Kidney epithelial cell (primary cell): Measurements from ENCODE around the gene NDUFA13. TPM values are rescaled to one million over a fixed set of nuclear protein-coding genes. Genes with fewer than 3 reads are reported as not detected.

Experiments
- DNase-seq: peaks from one replicate; pipeline ENCODE4 v3.0.0-alpha.2; 2010; ENCODE audit warnings: low read depth
- H3K27me3 ChIP-seq: 2 replicates; pipeline ENCODE4 v1.6.0; 2011; ENCODE audit warnings: low read length; ENCODE audit not compliant: control insufficient read depth, insufficient read depth
- H3K36me3 ChIP-seq: 2 replicates; pipeline ENCODE4 v1.5.1; 2011; ENCODE audit warnings: low read length; ENCODE audit not compliant: control insufficient read depth, insufficient read depth
- H3K4me3 ChIP-seq: 2 replicates; pipeline ENCODE4 v1.5.1; 2011; ENCODE audit warnings: low read depth, mild to moderate bottlenecking, control low read depth, low read length
- total RNA-seq: library from RNA; depleted of rRNA; stranded (reverse); fragments of >200 nt; gene quantifications from 2 replicates; pipeline ENCODE4 v1.2.3, GENCODE V29; 2015
- TF ChIP-seq, protein P1 (sequence below): IDR thresholded peaks from 2 replicates; pipeline ENCODE4 v1.5.1; 2011; ENCODE audit warnings: mild to moderate bottlenecking, moderate library complexity, low read length, control low read depth, inconsistent platforms; ENCODE audit not compliant: insufficient read depth, poor library complexity, severe bottlenecking

NDUFA13 gene
- total RNA-seq, 1 donor from 2014 or later: 58.8 TPM

DNA sequence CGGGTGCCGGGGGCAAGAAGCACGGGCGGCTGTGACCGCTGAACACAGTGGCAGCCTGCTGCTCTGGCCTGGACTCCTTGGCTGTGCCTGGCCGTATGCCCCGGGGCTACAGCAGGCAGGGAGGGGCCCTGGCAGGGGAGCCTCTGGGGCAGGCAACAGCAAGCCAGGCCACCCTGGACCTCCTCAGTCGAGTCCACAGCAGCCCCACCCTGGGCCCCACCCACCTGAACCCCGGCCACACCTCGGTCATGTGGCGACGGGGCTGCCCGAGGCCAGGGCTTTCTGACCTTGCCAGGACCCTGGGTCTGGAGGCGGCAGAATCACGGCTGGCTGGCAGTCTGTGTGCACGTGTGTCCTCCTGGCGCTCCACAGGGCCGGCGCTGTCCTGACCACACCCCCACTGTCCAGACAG is 30.7 kb downstream of the NDUFA13 start:
- Histone ChIP-seq H3K27me3 (peaks cover 9% of the 10 kb centered on the region), H3K36me3 (no peaks in the 10 kb centered on the region), H3K4me3 (no peak overlapping the region)
- TF ChIP-seq, protein P1, sequence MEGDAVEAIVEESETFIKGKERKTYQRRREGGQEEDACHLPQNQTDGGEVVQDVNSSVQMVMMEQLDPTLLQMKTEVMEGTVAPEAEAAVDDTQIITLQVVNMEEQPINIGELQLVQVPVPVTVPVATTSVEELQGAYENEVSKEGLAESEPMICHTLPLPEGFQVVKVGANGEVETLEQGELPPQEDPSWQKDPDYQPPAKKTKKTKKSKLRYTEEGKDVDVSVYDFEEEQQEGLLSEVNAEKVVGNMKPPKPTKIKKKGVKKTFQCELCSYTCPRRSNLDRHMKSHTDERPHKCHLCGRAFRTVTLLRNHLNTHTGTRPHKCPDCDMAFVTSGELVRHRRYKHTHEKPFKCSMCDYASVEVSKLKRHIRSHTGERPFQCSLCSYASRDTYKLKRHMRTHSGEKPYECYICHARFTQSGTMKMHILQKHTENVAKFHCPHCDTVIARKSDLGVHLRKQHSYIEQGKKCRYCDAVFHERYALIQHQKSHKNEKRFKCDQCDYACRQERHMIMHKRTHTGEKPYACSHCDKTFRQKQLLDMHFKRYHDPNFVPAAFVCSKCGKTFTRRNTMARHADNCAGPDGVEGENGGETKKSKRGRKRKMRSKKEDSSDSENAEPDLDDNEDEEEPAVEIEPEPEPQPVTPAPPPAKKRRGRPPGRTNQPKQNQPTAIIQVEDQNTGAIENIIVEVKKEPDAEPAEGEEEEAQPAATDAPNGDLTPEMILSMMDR: no peak
- no peak for DNase-seq

DNA sequence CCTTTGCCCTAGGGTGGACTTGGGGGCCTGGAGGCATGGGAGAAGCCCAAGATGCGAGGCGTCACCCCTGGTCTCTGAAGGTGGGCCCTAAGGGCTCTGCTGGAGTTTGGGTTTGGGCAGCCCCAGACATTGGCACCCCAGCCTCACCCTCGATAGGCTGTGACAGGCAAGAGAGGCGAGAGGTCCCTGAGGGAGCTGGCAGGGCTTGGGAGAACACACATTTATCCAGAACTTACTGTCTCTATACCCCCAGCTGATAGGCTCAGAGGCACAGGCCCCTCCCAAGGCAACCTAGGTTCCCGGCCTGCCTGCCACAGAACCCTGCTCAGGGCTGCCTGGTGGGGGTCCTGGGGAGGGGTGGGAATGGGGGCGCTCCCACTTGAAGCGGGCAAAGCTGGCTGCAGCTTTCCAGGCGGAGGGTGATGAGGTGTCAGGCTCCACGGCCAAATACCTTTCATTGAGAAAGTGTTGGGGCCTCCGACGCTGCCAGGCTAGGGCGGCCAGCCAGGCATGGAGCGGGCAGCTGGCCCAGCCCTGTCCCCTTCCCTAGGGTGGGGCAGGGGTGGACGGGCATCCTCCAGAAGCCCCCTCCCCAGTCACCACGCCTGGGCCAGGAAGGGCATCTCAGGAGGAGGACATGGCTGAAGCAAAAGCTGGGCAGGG is 31.8 kb downstream of the NDUFA13 start:
- H3K27me3 ChIP-seq: peaks cover 9% of the 10 kb centered on the region
- TF ChIP-seq, protein P1: no peak

DNA sequence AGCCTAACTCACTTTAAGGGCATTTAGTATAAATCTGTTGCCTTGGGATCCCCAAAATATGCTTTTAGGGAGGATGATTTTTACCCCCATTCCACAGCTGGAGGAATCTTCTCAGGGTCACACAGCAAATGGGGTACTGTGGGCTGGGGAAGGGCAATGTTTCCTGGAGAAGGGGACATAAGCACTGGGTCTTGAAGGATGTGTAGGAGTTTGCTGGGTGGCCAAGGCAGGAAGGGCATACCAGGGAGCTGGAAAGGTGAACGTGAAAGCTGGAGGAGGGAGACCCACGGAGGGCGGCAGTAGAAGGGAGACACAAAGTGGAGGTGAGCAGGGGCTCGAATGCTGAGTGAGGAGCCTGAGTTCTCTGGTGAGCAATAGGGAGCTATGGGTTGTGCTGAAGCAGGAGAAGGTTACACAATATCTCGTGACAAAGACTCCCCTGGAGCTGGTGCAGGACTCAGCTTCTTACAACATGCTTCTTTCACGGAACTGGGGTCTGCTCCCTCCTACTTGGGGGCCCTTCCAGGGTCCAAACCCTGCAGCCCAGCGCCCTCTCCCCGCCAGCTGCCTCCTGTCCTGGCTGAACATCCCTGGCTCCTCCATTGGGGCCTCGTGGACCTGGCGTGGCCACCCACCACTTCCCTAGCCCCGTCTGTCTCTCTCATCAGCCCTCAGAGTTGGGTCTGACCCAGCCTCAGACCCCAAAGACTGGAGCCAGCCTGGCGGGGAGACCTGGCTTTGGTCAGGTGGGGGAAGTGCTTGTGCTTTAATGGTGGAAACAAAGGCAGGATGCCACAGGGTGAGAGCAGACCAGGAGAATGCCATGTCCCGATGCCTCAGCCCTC is 33.1 kb downstream of the NDUFA13 start:
- no peak for DNase-seq
- Histone ChIP-seq H3K27me3 (peaks cover 9% of the 10 kb centered on the region), H3K4me3 (no peak overlapping the region), H3K36me3 (no peaks in the 10 kb centered on the region)
- TF ChIP-seq, protein P1: no peak

More for the DNA sequence above, 31.8 kb downstream of the NDUFA13 start:
- H3K36me3 ChIP-seq: no peaks in the 10 kb centered on the region
- no peak for DNase-seq
- H3K4me3 ChIP-seq: no peak overlapping the region

DNA sequence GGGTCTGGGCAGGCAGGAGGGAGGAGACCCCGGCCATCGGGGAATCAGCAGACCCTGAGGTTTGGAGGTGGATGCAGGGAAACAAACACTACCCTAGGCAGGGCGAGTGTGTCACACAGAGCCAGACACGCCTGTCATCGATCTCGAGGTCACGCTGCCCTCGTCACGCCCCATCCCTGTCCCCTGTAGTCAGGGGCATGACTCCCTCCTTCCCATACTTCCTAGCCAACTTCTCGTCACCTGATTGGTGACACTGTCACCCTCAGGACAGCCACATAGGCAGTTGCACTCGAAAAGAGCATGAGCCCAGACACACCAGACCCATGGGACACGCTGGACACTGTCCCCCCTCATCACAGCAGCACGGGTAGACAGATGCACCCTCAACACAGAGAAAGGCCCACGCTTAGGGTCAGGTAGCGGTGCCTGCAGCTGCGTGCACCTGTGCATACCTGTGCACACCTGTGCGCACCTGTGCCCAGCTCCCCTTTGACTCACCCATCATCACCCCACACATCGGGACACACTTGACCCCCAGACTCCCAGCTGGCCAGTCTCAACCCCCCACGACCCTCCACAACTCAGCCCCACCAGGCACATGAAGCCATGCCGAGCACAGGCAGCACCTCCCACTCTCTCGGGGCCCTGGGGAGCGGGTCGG is 33.9 kb downstream of the NDUFA13 start:
- DNase-seq: no peak
- Histone ChIP-seq H3K36me3 (no peaks in the 10 kb centered on the region), H3K4me3 (no peak overlapping the region), H3K27me3 (peaks cover 9% of the 10 kb centered on the region)
- TF ChIP-seq, protein P1: no peak

DNA sequence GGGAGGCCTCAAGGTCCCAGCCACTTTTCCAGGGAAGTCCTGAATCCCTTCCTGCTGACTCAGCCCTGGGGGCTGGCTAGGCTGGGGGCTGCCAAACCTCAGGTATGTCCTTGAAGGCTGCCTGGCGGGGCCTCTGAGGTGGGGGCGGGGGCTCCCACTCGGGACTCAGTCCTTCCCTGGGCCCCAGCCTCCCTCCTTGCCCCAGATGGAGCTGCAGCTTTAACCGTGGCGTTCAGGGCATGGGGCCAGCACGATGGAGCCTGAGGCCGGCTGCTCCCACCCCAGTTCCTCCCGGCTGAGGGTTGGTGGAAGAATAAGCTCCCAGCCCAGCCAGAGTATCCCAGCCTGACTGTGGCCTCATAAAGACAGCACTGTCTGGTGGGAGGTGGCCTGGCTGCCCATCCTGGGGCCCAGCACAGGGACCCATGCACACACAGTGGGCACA is 34.5 kb downstream of the NDUFA13 start:
- H3K36me3 ChIP-seq: no peaks in the 10 kb centered on the region
- TF ChIP-seq, protein P1: no peak
- H3K4me3 ChIP-seq: no peak overlapping the region
- H3K27me3 ChIP-seq: peaks cover 9% of the 10 kb centered on the region
- DNase-seq: no peak
